WTC11 (cell line): ENCODE results near the gene DAPK1. TPM values are rescaled to one million over a fixed set of nuclear protein-coding genes. Genes with fewer than 3 reads are reported as not detected.

Experiments used
- ATAC-seq: fragments of 200-7000 bp; cut with Tn5 transposase; 2 replicates; pipeline ENCODE4 v1.10.0; 2021; ENCODE audit warnings: mild to moderate bottlenecking, moderate library complexity
- CTCF ChIA-PET: fragments of 300-600 bp; sonication (Branson Sonifier 250); formaldehyde crosslinking; loops from one replicate; lab custom pipeline; 2021; ENCODE audit warnings: antibody characterized with exemption; lab: Charles Lee
- POLR2A ChIA-PET: fragments of 350-600 bp; sonication (Branson Sonifier 250); formaldehyde crosslinking; loops from one replicate; lab custom pipeline; 2021; ENCODE audit warnings: antibody characterized with exemption; lab: Charles Lee
- DNase-seq: peaks from one replicate; pipeline ENCODE4 v3.0.0; 2021; ENCODE audit warnings: low spot score
- H3K27ac Mint-ChIP-seq: 2 replicates; pipeline ENCODE4 v1.8.0; 2021; ENCODE audit warnings: mixed read lengths
- H3K27me3 Mint-ChIP-seq: 2 replicates; pipeline ENCODE4 v1.8.0; 2021; ENCODE audit warnings: low read depth, mild to moderate bottlenecking, moderate library complexity, mixed read lengths
- H3K36me3 Mint-ChIP-seq: 2 replicates; pipeline ENCODE4 v1.8.0; 2021; ENCODE audit warnings: mixed read lengths
- H3K4me1 Mint-ChIP-seq: 2 replicates; pipeline ENCODE4 v1.8.0; 2022; ENCODE audit warnings: mixed read lengths
- H3K4me3 Mint-ChIP-seq: 2 replicates; pipeline ENCODE4 v1.8.0; 2021; ENCODE audit warnings: mild to moderate bottlenecking, moderate library complexity, mixed read lengths
- H3K9me3 Mint-ChIP-seq: 2 replicates; pipeline ENCODE4 v1.8.0; 2021; ENCODE audit warnings: mixed read lengths
- CREB1 ChIP-seq: sonication (generic); formaldehyde crosslinking; IDR thresholded peaks from 2 replicates; pipeline ENCODE4 v1.8.0; 2023; ENCODE audit warnings: mild to moderate bottlenecking, missing genetic modification reagents
- CREM ChIP-seq: sonication (generic); formaldehyde crosslinking; IDR thresholded peaks from 2 replicates; pipeline ENCODE4 v1.8.1; 2022; ENCODE audit warnings: mild to moderate bottlenecking, missing genetic modification reagents, moderate library complexity
- E2F1 ChIP-seq: sonication (generic); formaldehyde crosslinking; IDR thresholded peaks from 2 replicates; pipeline ENCODE4 v1.8.0; 2022; ENCODE audit warnings: mild to moderate bottlenecking, missing genetic modification reagents
- E2F4 ChIP-seq: sonication (generic); formaldehyde crosslinking; IDR thresholded peaks from 2 replicates; pipeline ENCODE4 v1.8.1; 2022; ENCODE audit warnings: low read depth, mild to moderate bottlenecking, moderate library complexity, missing genetic modification reagents, borderline replicate concordance
- ERG ChIP-seq: fragments of 250-450 bp; sonication (Bioruptor Pico); IDR thresholded peaks from 2 replicates; pipeline ENCODE4 v1.8.0; 2021; ENCODE audit warnings: mild to moderate bottlenecking
- ESRRA ChIP-seq: sonication (generic); formaldehyde crosslinking; IDR thresholded peaks from 2 replicates; pipeline ENCODE4 v1.8.1; 2022; ENCODE audit warnings: mild to moderate bottlenecking, missing genetic modification reagents, borderline replicate concordance
- JAZF1 ChIP-seq: fragments of 250-450 bp; sonication (Bioruptor Pico); IDR thresholded peaks from 2 replicates; pipeline ENCODE4 v1.9.0; 2021; ENCODE audit warnings: moderate library complexity, mild to moderate bottlenecking, inconsistent platforms
- RELA ChIP-seq: sonication (generic); formaldehyde crosslinking; IDR thresholded peaks from 2 replicates; pipeline ENCODE4 v1.8.1; 2022; ENCODE audit warnings: missing genetic modification reagents, mild to moderate bottlenecking, borderline replicate concordance
- SP1 ChIP-seq: sonication (generic); formaldehyde crosslinking; conservative IDR thresholded peaks from 2 replicates; pipeline ENCODE4 v1.8.1; 2022; ENCODE audit warnings: missing genetic modification reagents
- TCF7 ChIP-seq: sonication (generic); formaldehyde crosslinking; IDR thresholded peaks from 2 replicates; pipeline ENCODE4 v1.8.0; 2022; ENCODE audit warnings: mild to moderate bottlenecking, low read depth, missing genetic modification reagents, moderate library complexity
- USF2 ChIP-seq: sonication (generic); formaldehyde crosslinking; IDR thresholded peaks from 2 replicates; pipeline ENCODE4 v1.8.1; 2023; ENCODE audit warnings: mild to moderate bottlenecking, missing genetic modification reagents, moderate library complexity
- ZBTB21 ChIP-seq: sonication (generic); formaldehyde crosslinking; IDR thresholded peaks from 2 replicates; pipeline ENCODE4 v1.8.1; 2023; ENCODE audit warnings: mild to moderate bottlenecking, missing genetic modification reagents, borderline replicate concordance
- ZMAT4 ChIP-seq: fragments of 250-450 bp; sonication (Bioruptor Pico); IDR thresholded peaks from 2 replicates; pipeline ENCODE4 v1.9.0; 2021; ENCODE audit warnings: mild to moderate bottlenecking
- ZNF138 ChIP-seq: sonication (generic); formaldehyde crosslinking; conservative IDR thresholded peaks from 2 replicates; pipeline ENCODE4 v1.8.1; 2022; ENCODE audit warnings: mild to moderate bottlenecking, moderate library complexity, missing genetic modification reagents
- ZNF416 ChIP-seq: fragments of 250-450 bp; sonication (Bioruptor Pico); IDR thresholded peaks from 2 replicates; pipeline ENCODE4 v1.9.0; 2021; ENCODE audit warnings: mild to moderate bottlenecking, inconsistent platforms
- ZNF423 ChIP-seq: fragments of 250-450 bp; sonication (Bioruptor Pico); IDR thresholded peaks from 2 replicates; pipeline ENCODE4 v2.1.2; 2022; ENCODE audit warnings: mild to moderate bottlenecking, moderate library complexity
- total RNA-seq: library from RNA; stranded (reverse); gene quantifications from 3 replicates; pipeline ENCODE4 v1.2.3, GENCODE V29; 2021

Gene DAPK1
- total RNA-seq, 1 experiment from 2014 or later: 129 TPM

GRCh38 chr9:87685441-87685840, 187.8 kb downstream of the DAPK1 start:
- CTCF ChIA-PET: interaction anchor here (0.9 to 3.1 kb wide), 4 partner anchors 9 to 127 kb away, joined by 3 to 22 read pairs (median 11); partner anchors contain the start of gene CTSL
- TF ChIP-seq ESRRA (CRISPR knock-in tag): no peak
- no peak for TF ChIP-seq ZNF138
- TF ChIP-seq TCF7 (CRISPR knock-in tag): no peak
- TF ChIP-seq CREB1 (CRISPR knock-in tag): no peak
- no peak for TF ChIP-seq CREM
- TF ChIP-seq E2F1: no peak
- TF ChIP-seq USF2 (CRISPR knock-in tag): no peak
- no peak for TF ChIP-seq SP1 (CRISPR knock-in tag)
- no peak for TF ChIP-seq E2F4
- TF ChIP-seq ZNF416 (CRISPR knock-in tag): no peak
- TF ChIP-seq RELA (CRISPR knock-in tag): no peak
- no peak for TF ChIP-seq ERG (CRISPR knock-in tag)
- DNase-seq (no peak), ATAC-seq (no peak)
- Mint-ChIP-seq H3K36me3 (peaks cover 69% of the 10 kb centered on the region), H3K4me3 (no peak overlapping the region), H3K27ac (peak overlapping the region; percentile 75), H3K4me1 (peaks cover 11% of the 10 kb centered on the region), H3K9me3 (no peaks in the 10 kb centered on the region), H3K27me3 (no peaks in the 10 kb centered on the region)
- POLR2A ChIA-PET: no interaction called here

GRCh38 chr9:87685871-87686519, 188.3 kb downstream of the DAPK1 start:
- CTCF ChIA-PET: interaction anchor here (0.6 to 3.1 kb wide), 4 partner anchors 40 to 397 kb away, joined by 3 to 22 read pairs (median 10); partner anchors contain the start of gene CTSL
- Mint-ChIP-seq H3K27ac (peak overlapping the region; percentile 60; the same call in 1 of the 2 replicates), H3K36me3 (peaks cover 70% of the 10 kb centered on the region), H3K4me3 (no peak overlapping the region), H3K9me3 (no peaks in the 10 kb centered on the region), H3K4me1 (peaks cover 11% of the 10 kb centered on the region), H3K27me3 (no peaks in the 10 kb centered on the region)
- DNase-seq (no peak), ATAC-seq (peak; percentile 40)
- TF ChIP-seq ZBTB21 (CRISPR knock-in tag) (no peak), JAZF1 (no peak)
- POLR2A ChIA-PET: interaction anchor here (0.6 kb wide), 1 partner anchor 721 kb away, joined by 3 read pairs; no protein-coding TSS in a partner anchor

GRCh38 chr9:87686520-87687090, 188.9 kb downstream of the DAPK1 start:
- Mint-ChIP-seq H3K4me3 (no peak overlapping the region), H3K27ac (no peak overlapping the region), H3K4me1 (peaks cover 11% of the 10 kb centered on the region), H3K9me3 (peaks cover 3% of the 10 kb centered on the region; the same call in 1 of the 2 replicates), H3K36me3 (peaks cover 68% of the 10 kb centered on the region), H3K27me3 (no peaks in the 10 kb centered on the region)
- ChIA-PET CTCF (interaction anchor here (0.6 to 3.1 kb wide), 3 partner anchors 122 to 398 kb away, joined by 3 to 22 read pairs (median 3); no protein-coding TSS in a partner anchor), POLR2A (interaction anchor here (0.6 kb wide), 1 partner anchor 721 kb away, joined by 3 read pairs; no protein-coding TSS in a partner anchor)
- ATAC-seq: no peak
- no peak for DNase-seq
- TF ChIP-seq ZNF423 (no peak), ZMAT4 (CRISPR knock-in tag) (no peak)
